Large intestine (tissue), 12 donors: ENCODE measurements around the gene OR6B3. TPM values are rescaled to one million over a fixed set of nuclear protein-coding genes. Genes with fewer than 3 reads are reported as not detected.

Experiments
- DNase-seq, 2 donors: peaks; one replicate each; pipeline versions ENCODE4 v3.0.0 to v3.0.0-alpha.2; 2013
- H3K27ac ChIP-seq: one replicate; pipeline ENCODE4 v1.5.1; 2013; ENCODE audit warnings: low read length
- H3K27me3 ChIP-seq: 2 replicates; pipeline ENCODE4 v1.6.1; 2013; ENCODE audit warnings: low read length; ENCODE audit not compliant: control insufficient read depth, insufficient read depth
- H3K36me3 ChIP-seq: 2 replicates; pipeline ENCODE4 v1.6.1; 2013; ENCODE audit warnings: low read length; ENCODE audit not compliant: control insufficient read depth, insufficient read depth
- H3K4me1 ChIP-seq: one replicate; pipeline ENCODE4 v1.6.1; 2013; ENCODE audit warnings: low read length; ENCODE audit not compliant: control insufficient read depth, insufficient read depth
- H3K4me3 ChIP-seq: one replicate; pipeline ENCODE4 v1.5.1; 2013; ENCODE audit warnings: low read length
- H3K9me3 ChIP-seq: one replicate; pipeline ENCODE4 v1.6.1; 2013; ENCODE audit warnings: mild to moderate bottlenecking, low read depth, low read length, moderate library complexity; ENCODE audit not compliant: control insufficient read depth
- WGBS: methylation state at CpG from one replicate; pipeline ENCODE4 v1.1.5; 2013; ENCODE audit warnings: low lambda C conversion rate; ENCODE audit not compliant: insufficient coverage; 5-methylcytosine and 5-hydroxymethylcytosine counted together
- long read RNA-seq, 11 donors: transcript quantifications; one replicate each; lab custom pipeline, GENCODE V29; 2026
- polyA plus RNA-seq: library from polyadenylated mRNA; unstranded; fragments of 120-200 nt; gene quantifications from one replicate; pipeline ENCODE4 v1.2.1, GENCODE V29; 2013

The OR6B3 gene
- not detected for polyA plus RNA-seq
- long read RNA-seq, donor 1: 0 reads
- long read RNA-seq, donor 2: 0 reads
- long read RNA-seq, donor 3: 0 reads
- long read RNA-seq, donor 4: 0 reads
- long read RNA-seq, donor 5: 0 reads
- long read RNA-seq, donor 6: 0 reads
- long read RNA-seq, donor 7: 0 reads
- long read RNA-seq, donor 8: 0 reads
- long read RNA-seq, donor 9: 0 reads
- long read RNA-seq, donor 10: 0 reads
- long read RNA-seq, donor 11: 0 reads

- WGBS: 76% methylated on average over 5 of the region's 28 CpGs
- DNase-seq: no peak
- Histone ChIP-seq H3K9me3 (no peaks in the 10 kb centered on the region), H3K4me3 (no peak within 1 kb of the TSS), H3K27ac (no peak within 1 kb of the TSS), H3K36me3 (no peaks in the 10 kb centered on the region), H3K27me3 (peaks cover 29% of the 10 kb centered on the region), H3K4me1 (no peaks in the 10 kb centered on the region)
Observed at GRCh38 chr2:240053173-240054155, at the start of gene OR6B3. OR6B3 (minus strand) TSS chr2:240053521.

- peaks cover 30% of the 10 kb centered on the region for H3K27me3 ChIP-seq
Observed at GRCh38 chr2:240098349-240098748, 45.0 kb upstream of the OR6B3 start.

GRCh38 chr2:240095556-240096523 lies 42.5 kb upstream of the OR6B3 start:
- no peak overlapping the region for H3K27ac ChIP-seq
- peaks cover 5% of the 10 kb centered on the region for H3K9me3 ChIP-seq
- no peaks in the 10 kb centered on the region for H3K4me1 ChIP-seq
- DNase-seq: peak in 1 of 2 donors; percentile 3
- WGBS: no CpG with 5 or more reads among the region's 43 CpGs
- H3K27me3 ChIP-seq: peaks cover 30% of the 10 kb centered on the region
- no peak overlapping the region for H3K4me3 ChIP-seq
- no peaks in the 10 kb centered on the region for H3K36me3 ChIP-seq

More at GRCh38 chr2:240098349-240098748, 45.0 kb upstream of the OR6B3 start:
- Histone ChIP-seq H3K4me1 (no peaks in the 10 kb centered on the region), H3K27ac (no peak overlapping the region), H3K36me3 (no peaks in the 10 kb centered on the region), H3K9me3 (peaks cover 5% of the 10 kb centered on the region), H3K4me3 (no peak overlapping the region)
- no CpG with 5 or more reads among the region's 2 CpGs for WGBS
- DNase-seq: no peak

- no peaks in the 10 kb centered on the region for H3K4me1 ChIP-seq
- H3K27me3 ChIP-seq: peaks cover 10% of the 10 kb centered on the region
- no peaks in the 10 kb centered on the region for H3K36me3 ChIP-seq
- WGBS: 40% methylated on average over 2 of the region's 5 CpGs
- no peak overlapping the region for H3K27ac ChIP-seq
- peaks cover 5% of the 10 kb centered on the region for H3K9me3 ChIP-seq
- DNase-seq: no peak
- no peak overlapping the region for H3K4me3 ChIP-seq
Observed at GRCh38 chr2:240089306-240089705, 36.0 kb upstream of the OR6B3 start.

GRCh38 chr2:240086563-240086962 lies 33.2 kb upstream of the OR6B3 start:
- peaks cover 8% of the 10 kb centered on the region for H3K27me3 ChIP-seq
- no peak for DNase-seq
- no peak overlapping the region for H3K27ac ChIP-seq
- H3K9me3 ChIP-seq: peaks cover 5% of the 10 kb centered on the region
- H3K4me1 ChIP-seq: no peaks in the 10 kb centered on the region
- no peaks in the 10 kb centered on the region for H3K36me3 ChIP-seq
- H3K4me3 ChIP-seq: no peak overlapping the region

- no peak for DNase-seq
- Histone ChIP-seq H3K36me3 (no peaks in the 10 kb centered on the region), H3K4me3 (no peak overlapping the region), H3K27ac (no peak overlapping the region), H3K9me3 (peaks cover 6% of the 10 kb centered on the region), H3K4me1 (no peaks in the 10 kb centered on the region), H3K27me3 (no peaks in the 10 kb centered on the region)
- 71% methylated on average over 1 of the region's 2 CpGs for WGBS
Observed at GRCh38 chr2:240078631-240079030, 25.3 kb upstream of the OR6B3 start.

GRCh38 chr2:240077442-240077841 lies 24.1 kb upstream of the OR6B3 start:
- DNase-seq: no peak
- Histone ChIP-seq H3K4me3 (no peak overlapping the region), H3K36me3 (no peaks in the 10 kb centered on the region), H3K27me3 (no peaks in the 10 kb centered on the region), H3K9me3 (peaks cover 6% of the 10 kb centered on the region), H3K4me1 (no peaks in the 10 kb centered on the region), H3K27ac (no peak overlapping the region)

- no peaks in the 10 kb centered on the region for H3K4me1 ChIP-seq
- no peak overlapping the region for H3K27ac ChIP-seq
- H3K4me3 ChIP-seq: no peak overlapping the region
- whole genome bisulfite sequencing: no CpG with 5 or more reads among the region's 5 CpGs
- no peaks in the 10 kb centered on the region for H3K36me3 ChIP-seq
- H3K9me3 ChIP-seq: peaks cover 6% of the 10 kb centered on the region
- H3K27me3 ChIP-seq: no peaks in the 10 kb centered on the region
- no peak for DNase-seq
Observed at GRCh38 chr2:240074545-240074944, 21.2 kb upstream of the OR6B3 start.

- WGBS: 100% methylated on average over 2 of the region's 3 CpGs
- no peaks in the 10 kb centered on the region for H3K36me3 ChIP-seq
- H3K4me3 ChIP-seq: no peak overlapping the region
- no peaks in the 10 kb centered on the region for H3K9me3 ChIP-seq
- no peak overlapping the region for H3K27ac ChIP-seq
- H3K4me1 ChIP-seq: no peaks in the 10 kb centered on the region
- DNase-seq: no peak
- peaks cover 5% of the 10 kb centered on the region for H3K27me3 ChIP-seq
Observed at GRCh38 chr2:240070907-240071306, 17.6 kb upstream of the OR6B3 start.

GRCh38 chr2:240069829-240070228 lies 16.5 kb upstream of the OR6B3 start:
- DNase-seq: no peak
- H3K4me3 ChIP-seq: no peak overlapping the region
- H3K27me3 ChIP-seq: peaks cover 5% of the 10 kb centered on the region
- no peak overlapping the region for H3K27ac ChIP-seq
- H3K4me1 ChIP-seq: no peaks in the 10 kb centered on the region
- no peaks in the 10 kb centered on the region for H3K36me3 ChIP-seq
- no CpG with 5 or more reads among the region's 1 CpG for WGBS
- no peaks in the 10 kb centered on the region for H3K9me3 ChIP-seq
